GM12878 (cell line): ENCODE measurements around the gene PRAF2. TPM values are rescaled to one million over a fixed set of nuclear protein-coding genes. Genes with fewer than 3 reads are reported as not detected.

Experiments used
- ATAC-seq: fragments of 200-7000 bp; cut with Tn5 transposase; 3 replicates; pipeline ENCODE4 v1.9.1; 2020; ENCODE audit warnings: mild to moderate bottlenecking, moderate library complexity
- BruUV-seq: library from RNA; stranded (reverse); fragments of 400-500 nt; replicated peaks from 2 replicates; lab custom pipeline; 2021; lab: Mats Ljungman, UMichigan
- CTCF ChIA-PET: fragments of 300-600 bp; sonication (Branson Sonifier 250); formaldehyde crosslinking; extraction: SDS; loops from one replicate; lab custom pipeline; 2021; ENCODE audit warnings: inconsistent platforms; lab: Yijun Ruan, JAX
- POLR2A ChIA-PET: fragments of 350-600 bp; formaldehyde crosslinking; extraction: SDS; loops from one replicate; lab custom pipeline; 2021; ENCODE audit warnings: inconsistent platforms; lab: Charles Lee
- RAD21 ChIA-PET: fragments of 300-600 bp; sonication (Branson Sonifier 250); formaldehyde crosslinking; loops from one replicate; lab custom pipeline; 2023; ENCODE audit warnings: antibody characterized with exemption; ENCODE audit not compliant: unreplicated experiment; lab: Charles Lee
- SMC1A ChIA-PET: fragments of 300-600 bp; sonication (Branson Sonifier 250); formaldehyde crosslinking; loops from one replicate; lab custom pipeline; 2023; ENCODE audit not compliant: unreplicated experiment, uncharacterized antibody; lab: Charles Lee
- DNase-seq: peaks from one replicate; pipeline ENCODE4 v3.0.0-alpha.2; 2011; ENCODE audit warnings: low read depth, low spot score
- FAIRE-seq: peaks from 3 replicates; lab custom pipeline; 2011; peaks lifted over from hg19 to GRCh38; lab: Jason Lieb, UNC
- H2AFZ ChIP-seq: 2 replicates; pipeline ENCODE4 v1.6.0; 2011; ENCODE audit warnings: low read depth, low read length, control low read depth; ENCODE audit not compliant: control insufficient read depth
- H3K27ac ChIP-seq: 2 replicates; pipeline ENCODE4 v1.5.1; 2011; ENCODE audit warnings: control low read depth; ENCODE audit not compliant: control insufficient read depth, insufficient read depth
- H3K27me3 ChIP-seq, 2 experiments: replicated peaks in 1 of 2; 2 replicates each; pipeline versions ENCODE4 v1.6.0 to v1.6.1; 2011; ENCODE audit warnings: low read length in 1 of 2; ENCODE audit not compliant: control insufficient read depth in 2 of 2, insufficient read depth in 2 of 2
- H3K36me3 ChIP-seq, 2 experiments: 2 replicates each; pipeline ENCODE4 v1.5.1; 2011; ENCODE audit warnings: low read length in 1 of 2; ENCODE audit not compliant: control insufficient read depth in 2 of 2, insufficient read depth in 2 of 2
- H3K4me1 ChIP-seq: 2 replicates; pipeline ENCODE4 v1.6.1; 2011; ENCODE audit warnings: mild to moderate bottlenecking, low read length, moderate library complexity, mixed read lengths; ENCODE audit not compliant: control insufficient read depth, insufficient read depth
- H3K4me2 ChIP-seq: 2 replicates; pipeline ENCODE4 v1.6.0; 2011; ENCODE audit warnings: control low read depth; ENCODE audit not compliant: control insufficient read depth, insufficient read depth
- H3K4me3 ChIP-seq: fragments of 200-600 bp; sonication (generic); 2 replicates; pipeline ENCODE4 v1.5.1; 2016
- H3K79me2 ChIP-seq: 2 replicates; pipeline ENCODE4 v1.6.0; 2011; ENCODE audit warnings: low read length; ENCODE audit not compliant: control insufficient read depth, insufficient read depth
- H3K9ac ChIP-seq: 2 replicates; pipeline ENCODE4 v1.8.0; 2011; ENCODE audit warnings: low read length, control low read depth, mixed read lengths; ENCODE audit not compliant: control insufficient read depth, insufficient read depth
- H3K9me3 ChIP-seq: replicated peaks from 3 replicates; pipeline ENCODE4 v1.5.1; 2011; ENCODE audit warnings: mild to moderate bottlenecking, low read length; ENCODE audit not compliant: control insufficient read depth, insufficient read depth
- H4K20me1 ChIP-seq: 2 replicates; pipeline ENCODE4 v1.6.0; 2011; ENCODE audit not compliant: control insufficient read depth, insufficient read depth
- ATF7 ChIP-seq: fragments of 450-650 bp; IDR thresholded peaks from 2 replicates; pipeline ENCODE4 v1.6.1; 2016; ENCODE audit warnings: low read depth, mild to moderate bottlenecking
- CBX5 ChIP-seq: sonication (generic); IDR thresholded peaks from 2 replicates; pipeline ENCODE4 v1.6.1; 2016; ENCODE audit warnings: low read depth, moderate library complexity, mild to moderate bottlenecking, inconsistent platforms
- CHD2 ChIP-seq: IDR thresholded peaks from 2 replicates; pipeline ENCODE4 v1.6.1; 2011; ENCODE audit warnings: low read depth, low read length, improper control_type of control experiment, borderline replicate concordance
- CHD4 ChIP-seq: fragments of 200-600 bp; sonication (generic); IDR thresholded peaks from 2 replicates; pipeline ENCODE4 v1.6.1; 2016; ENCODE audit warnings: mild to moderate bottlenecking
- EP300 ChIP-seq, 2 experiments: fragments of 150-350 bp in 1 of 2; IDR thresholded peaks; 2 replicates each; pipeline ENCODE4 v1.6.1; 2011 to 2012; ENCODE audit warnings: low read depth in 2 of 2, low read length in 2 of 2, borderline replicate concordance in 1 of 2, improper control_type of control experiment in 1 of 2, inconsistent platforms in 1 of 2; ENCODE audit not compliant: control insufficient read depth in 1 of 2
- STAT1 ChIP-seq: fragments of 450-650 bp; conservative IDR thresholded peaks from 2 replicates; pipeline ENCODE4 v1.6.1; 2014; ENCODE audit warnings: antibody characterized with exemption, mild to moderate bottlenecking
- WGBS: methylation state at CpG from one replicate; pipeline ENCODE4 v1.1.6; 2016; ENCODE audit warnings: low lambda C conversion rate; ENCODE audit not compliant: insufficient replicate concordance, insufficient coverage; ENCODE audit errors: missing lambda C conversion rate; 5-methylcytosine and 5-hydroxymethylcytosine counted together
- in situ Hi-C: fragments of 300-500 bp; cut with MboI; formaldehyde crosslinking; loops from 9 replicates; pipeline ENCODE4 v1.14.3; 2018; ENCODE audit warnings: mixed read lengths
- intact Hi-C: fragments of 100-400 bp; cut with micrococcal nuclease; formaldehyde crosslinking; loops from one replicate; pipeline ENCODE4 v1.14.2; 2022; ENCODE audit not compliant: unreplicated experiment
- polyA plus RNA-seq, 11 experiments: library from polyadenylated mRNA; depleted of rRNA in 4 of 11; unstranded in 6 of 11; stranded (reverse) in 5 of 11; fragments of >200 nt; fragmentation: Nextera tagmentation in 4 of 11; fragmentation: Illumina TruSeq in 1 of 11; extraction: Ambion mirVana in 4 of 11; extraction: Trizol in 1 of 11; gene quantifications; 1 replicate in 1 of 11; 2 replicates in 10 of 11; pipeline versions ENCODE4 v1.2.1 to v1.2.3, GENCODE V29; 2011 to 2016; ENCODE audit warnings: inconsistent platforms in 2 of 11, missing spikeins in 2 of 11, low read depth in 1 of 11
- total RNA-seq, 4 experiments: library from RNA; depleted of rRNA in 3 of 4; stranded (reverse); fragments of >200 nt in 3 of 4; fragmentation: Illumina TruSeq in 1 of 4; extraction: Trizol in 1 of 4; gene quantifications; 2 replicates each; pipeline versions ENCODE4 v1.2.1 to v1.2.3, GENCODE V29; 2013 to 2021
- TF ChIP-seq, protein P1 (sequence below): fragments of 450-650 bp; IDR thresholded peaks from 2 replicates; pipeline ENCODE4 v1.6.1; 2017; ENCODE audit warnings: borderline replicate concordance
- TF ChIP-seq, protein P2 (sequence below): IDR thresholded peaks from 2 replicates; pipeline ENCODE4 v1.6.1; 2011; ENCODE audit warnings: low read depth, low read length, improper control_type of control experiment, borderline replicate concordance

The PRAF2 gene
- total and polyA plus RNA-seq, 10 of the 15 experiments (the other 5 are each of a cell fraction or from before 2014, with no cell fraction given): 0.80 to 16.7 (median 7.0) TPM

DNA sequence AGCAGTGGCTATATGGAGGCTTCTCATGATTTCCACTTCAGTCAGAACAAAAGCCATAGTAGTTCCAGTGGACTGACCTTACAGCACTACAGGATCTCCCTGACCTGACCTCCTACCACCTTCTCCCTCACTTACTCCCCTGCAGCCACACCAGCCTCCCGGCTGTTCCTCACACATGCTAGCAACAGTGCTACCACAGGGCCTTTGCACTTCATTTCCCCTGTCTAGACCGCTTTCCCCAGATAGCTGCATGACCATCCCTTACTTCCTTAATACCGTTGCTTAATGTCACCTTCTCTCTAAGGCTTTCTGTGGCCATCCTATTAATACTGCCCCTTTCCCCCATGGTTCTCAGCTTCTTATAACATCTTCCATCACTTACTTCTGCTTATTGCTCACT, 36.6 kb upstream of the PRAF2 start (continued):
- TF ChIP-seq, protein P1, sequence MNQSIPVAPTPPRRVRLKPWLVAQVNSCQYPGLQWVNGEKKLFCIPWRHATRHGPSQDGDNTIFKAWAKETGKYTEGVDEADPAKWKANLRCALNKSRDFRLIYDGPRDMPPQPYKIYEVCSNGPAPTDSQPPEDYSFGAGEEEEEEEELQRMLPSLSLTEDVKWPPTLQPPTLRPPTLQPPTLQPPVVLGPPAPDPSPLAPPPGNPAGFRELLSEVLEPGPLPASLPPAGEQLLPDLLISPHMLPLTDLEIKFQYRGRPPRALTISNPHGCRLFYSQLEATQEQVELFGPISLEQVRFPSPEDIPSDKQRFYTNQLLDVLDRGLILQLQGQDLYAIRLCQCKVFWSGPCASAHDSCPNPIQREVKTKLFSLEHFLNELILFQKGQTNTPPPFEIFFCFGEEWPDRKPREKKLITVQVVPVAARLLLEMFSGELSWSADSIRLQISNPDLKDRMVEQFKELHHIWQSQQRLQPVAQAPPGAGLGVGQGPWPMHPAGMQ: no peak
- no peak for TF ChIP-seq EP300 (IDR thresholded peaks at IDR 0.05; ENCODE audit: borderline replicate concordance in 1 of 2, control insufficient read depth in 1 of 2, low read depth in 2 of 2, low read length in 2 of 2)

DNA sequence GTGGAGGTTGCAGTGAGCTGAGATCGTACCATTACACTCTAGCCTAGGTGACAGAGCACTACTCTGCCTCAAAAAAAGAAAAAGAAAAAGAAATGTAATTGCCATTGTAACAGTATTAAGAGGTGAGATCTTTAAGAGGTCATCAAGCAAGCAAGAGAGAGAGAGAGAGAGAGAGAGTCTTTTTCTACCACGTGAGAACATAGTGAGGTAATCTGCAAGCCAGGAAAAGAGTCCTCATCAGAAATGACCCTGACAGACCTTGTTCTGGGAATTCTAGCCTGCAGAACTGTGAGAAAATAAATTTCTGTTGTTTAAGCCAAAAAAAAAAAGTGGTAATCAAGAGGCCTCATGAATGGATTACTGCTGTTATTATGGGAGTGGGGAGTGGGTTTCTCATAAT, 34.8 kb upstream of the PRAF2 start:
- Histone ChIP-seq H3K27ac (no peak overlapping the region), H3K27me3 (no peaks in the 10 kb centered on the region), H3K36me3 (no peaks in the 10 kb centered on the region; a peak in 2 of 4 replicates), H3K4me1 (no peaks in the 10 kb centered on the region), H3K4me3 (no peak overlapping the region), H4K20me1 (no peaks in the 10 kb centered on the region), H2AFZ (no peak overlapping the region), H3K9ac (no peak overlapping the region), H3K4me2 (no peak overlapping the region), H3K79me2 (no peaks in the 10 kb centered on the region), H3K9me3 (no peaks in the 10 kb centered on the region)
- DNase-seq: no peak
- CTCF ChIA-PET: interaction anchor here (0.6 kb wide), 1 partner anchor 1619 kb away, joined by 4 read pairs; no protein-coding TSS in a partner anchor
- intact Hi-C loops: no loop called here
- FAIRE-seq: no peak
- TF ChIP-seq ATF7 (no peak), CHD2 (no peak), CHD4 (no peak), STAT1 (no peak), CBX5 (no peak)
- TF ChIP-seq, protein P2, sequence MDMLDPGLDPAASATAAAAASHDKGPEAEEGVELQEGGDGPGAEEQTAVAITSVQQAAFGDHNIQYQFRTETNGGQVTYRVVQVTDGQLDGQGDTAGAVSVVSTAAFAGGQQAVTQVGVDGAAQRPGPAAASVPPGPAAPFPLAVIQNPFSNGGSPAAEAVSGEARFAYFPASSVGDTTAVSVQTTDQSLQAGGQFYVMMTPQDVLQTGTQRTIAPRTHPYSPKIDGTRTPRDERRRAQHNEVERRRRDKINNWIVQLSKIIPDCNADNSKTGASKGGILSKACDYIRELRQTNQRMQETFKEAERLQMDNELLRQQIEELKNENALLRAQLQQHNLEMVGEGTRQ: no peak
- POLR2A ChIA-PET: no interaction called here
- ATAC-seq: no peak
- 27% methylated on average over 2 of the region's 2 CpGs for WGBS
- BruUV-seq: no TSS peak
- RAD21 ChIA-PET: no interaction called here
- in situ Hi-C loops: no loop called here
- SMC1A ChIA-PET: no interaction called here
